Lung (tissue), 12 donors: Measurements from ENCODE around the gene RADIL. TPM values are rescaled to one million over a fixed set of nuclear protein-coding genes. Genes with fewer than 3 reads are reported as not detected.

Experiments
- ATAC-seq: fragments of 200-7000 bp; cut with Tn5 transposase; one replicate; pipeline ENCODE4 v1.9.1; 2020; ENCODE audit warnings: moderate number of reproducible peaks; ENCODE audit not compliant: insufficient read depth, low FRiP score
- DNase-seq, 3 donors: peaks; one replicate each; pipeline ENCODE4 v3.0.0-alpha.2; 2013 to 2017
- H3K27ac ChIP-seq, 2 donors: one replicate each; pipeline ENCODE4 v1.5.1; 2013; ENCODE audit warnings: mild to moderate bottlenecking in 2 of 2, moderate library complexity in 2 of 2, control low read depth in 1 of 2, inconsistent platforms in 1 of 2, low read depth in 1 of 2, low read length in 1 of 2
- H3K27me3 ChIP-seq, 3 donors: one replicate each; pipeline ENCODE4 v1.5.1; 2013; ENCODE audit warnings: low read length in 2 of 3; ENCODE audit not compliant: control insufficient read depth in 3 of 3, insufficient read depth in 3 of 3
- H3K36me3 ChIP-seq, 4 donors: one replicate each; pipeline ENCODE4 v1.5.1; 2013; ENCODE audit warnings: low read length in 4 of 4, mild to moderate bottlenecking in 1 of 4, moderate library complexity in 1 of 4; ENCODE audit not compliant: control insufficient read depth in 4 of 4, insufficient read depth in 4 of 4
- H3K4me1 ChIP-seq, 5 donors: one replicate each; pipeline ENCODE4 v1.5.1; 2013; ENCODE audit warnings: low read length in 5 of 5, mild to moderate bottlenecking in 2 of 5, moderate library complexity in 1 of 5; ENCODE audit not compliant: control insufficient read depth in 5 of 5, insufficient read depth in 5 of 5
- H3K4me3 ChIP-seq: one replicate; pipeline ENCODE4 v1.5.1; 2013; ENCODE audit warnings: mild to moderate bottlenecking, control low read depth, moderate library complexity
- H3K9ac ChIP-seq, 2 donors: one replicate each; pipeline ENCODE4 v1.5.1; 2013; ENCODE audit warnings: low read length in 2 of 2, control low read depth in 1 of 2; ENCODE audit not compliant: insufficient read depth in 1 of 2
- H3K9me3 ChIP-seq, 4 donors: one replicate each; pipeline ENCODE4 v1.5.1; 2013; ENCODE audit warnings: low read length in 3 of 4, mild to moderate bottlenecking in 1 of 4, moderate library complexity in 1 of 4; ENCODE audit not compliant: control insufficient read depth in 4 of 4, insufficient read depth in 3 of 4
- WGBS, 2 donors: extraction: QIAGEN DNeasy Blood & Tissue Kit; methylation state at CpG; one replicate each; pipeline ENCODE4 v1.1.7; 2013; 5-methylcytosine and 5-hydroxymethylcytosine counted together
- polyA plus RNA-seq, 2 donors: library from polyadenylated mRNA; stranded (reverse); fragments of 200-250 nt; gene quantifications; one replicate each; pipeline ENCODE4 v1.2.1, GENCODE V29; 2013
- total RNA-seq, 2 donors: library from RNA; depleted of rRNA in 1 of 2; stranded (reverse); fragments of >200 nt in 1 of 2; gene quantifications; one replicate each; pipeline ENCODE4 v1.2.1, GENCODE V29; 2014 to 2021
- TF ChIP-seq, protein P1 (sequence below): IDR thresholded peaks from 2 replicates; pipeline ENCODE4 v1.5.1; 2012; ENCODE audit warnings: mild to moderate bottlenecking; ENCODE audit errors: control extremely low read depth, extremely low read depth
- donor health status: control.
- donor health status: control.
- donor health status: Bipolar disorder and iron deficiency.
- donor health status: healthy.
- donor health status: DM: yes; HTN: yes; CAD: no.

Gene RADIL
- total and polyA plus RNA-seq, 4 donors, result 3.7 to 9.3 (median 6.3) TPM

DNA sequence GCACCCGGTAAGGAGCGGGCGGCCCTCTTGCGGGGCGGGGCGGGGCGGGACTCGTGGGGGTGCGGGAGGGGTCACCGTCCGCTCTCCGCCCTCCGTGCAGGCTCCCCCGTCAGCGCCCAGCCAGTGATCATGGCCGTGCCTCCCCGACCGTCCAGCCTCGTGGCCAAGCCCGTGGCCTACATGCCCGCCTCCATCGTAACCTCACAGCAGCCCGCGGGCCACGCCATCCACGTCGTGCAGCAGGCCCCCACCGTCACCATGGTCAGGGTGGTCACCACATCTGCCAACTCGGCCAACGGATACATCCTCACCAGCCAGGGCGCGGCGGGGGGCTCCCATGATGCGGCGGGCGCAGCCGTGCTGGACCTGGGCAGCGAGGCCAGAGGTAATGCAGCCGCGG lies 124.3 kb downstream of the RADIL start:
- Histone ChIP-seq H3K4me3 (no peak overlapping the region), H3K27me3 (no peaks in the 10 kb centered on the region), H3K9ac (no peak overlapping the region), H3K9me3 (no peaks in the 10 kb centered on the region), H3K36me3 (peaks cover 12 to 76% (median 42%) of the 10 kb centered on the region in 4 donors), H3K27ac (no peak overlapping the region), H3K4me1 (no peaks in the 10 kb centered on the region)
- WGBS, 2 donors, result 97% methylated on average over 38 to 40 of the region's 40 CpGs
- DNase-seq (no peak), ATAC-seq (no peak)
- TF ChIP-seq, protein P1, sequence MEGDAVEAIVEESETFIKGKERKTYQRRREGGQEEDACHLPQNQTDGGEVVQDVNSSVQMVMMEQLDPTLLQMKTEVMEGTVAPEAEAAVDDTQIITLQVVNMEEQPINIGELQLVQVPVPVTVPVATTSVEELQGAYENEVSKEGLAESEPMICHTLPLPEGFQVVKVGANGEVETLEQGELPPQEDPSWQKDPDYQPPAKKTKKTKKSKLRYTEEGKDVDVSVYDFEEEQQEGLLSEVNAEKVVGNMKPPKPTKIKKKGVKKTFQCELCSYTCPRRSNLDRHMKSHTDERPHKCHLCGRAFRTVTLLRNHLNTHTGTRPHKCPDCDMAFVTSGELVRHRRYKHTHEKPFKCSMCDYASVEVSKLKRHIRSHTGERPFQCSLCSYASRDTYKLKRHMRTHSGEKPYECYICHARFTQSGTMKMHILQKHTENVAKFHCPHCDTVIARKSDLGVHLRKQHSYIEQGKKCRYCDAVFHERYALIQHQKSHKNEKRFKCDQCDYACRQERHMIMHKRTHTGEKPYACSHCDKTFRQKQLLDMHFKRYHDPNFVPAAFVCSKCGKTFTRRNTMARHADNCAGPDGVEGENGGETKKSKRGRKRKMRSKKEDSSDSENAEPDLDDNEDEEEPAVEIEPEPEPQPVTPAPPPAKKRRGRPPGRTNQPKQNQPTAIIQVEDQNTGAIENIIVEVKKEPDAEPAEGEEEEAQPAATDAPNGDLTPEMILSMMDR, result no peak

DNA sequence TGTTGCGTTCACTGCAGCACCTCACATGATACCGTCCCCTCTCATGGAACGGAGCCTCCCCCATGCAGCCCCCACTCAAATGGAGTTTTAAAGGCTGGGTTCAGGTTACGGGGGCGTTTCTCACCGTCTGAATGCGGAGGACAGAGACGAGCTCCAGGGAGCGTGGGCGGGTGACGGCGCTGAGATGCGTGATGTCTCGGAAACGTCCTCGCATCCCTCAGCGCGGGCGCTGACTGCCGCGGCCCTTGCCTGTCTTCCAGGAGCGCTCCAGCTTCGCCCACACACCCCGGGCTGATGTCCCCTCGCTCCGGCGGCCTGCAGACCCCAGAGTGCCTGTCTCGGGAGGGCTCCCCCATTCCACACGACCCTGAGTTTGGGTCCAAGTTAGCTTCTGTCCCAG lies 124.7 kb downstream of the RADIL start:
- WGBS, 2 donors, result 96 to 98% methylated on average over 29 of the region's 29 CpGs
- ATAC-seq, result no peak
- Histone ChIP-seq H3K27ac (no peak overlapping the region), H3K27me3 (no peaks in the 10 kb centered on the region), H3K9ac (no peak overlapping the region), H3K4me1 (peaks cover 0 to under 1% (median 0%) of the 10 kb centered on the region in 5 donors), H3K4me3 (no peak overlapping the region), H3K36me3 (peaks cover 12 to 72% (median 39%) of the 10 kb centered on the region in 4 donors), H3K9me3 (no peaks in the 10 kb centered on the region)
- TF ChIP-seq, protein P1, result no peak
- DNase-seq, result no peak

GRCh38 chr7:4758111-4758510 lies 125.4 kb downstream of the RADIL start:
- H3K27ac ChIP-seq, result no peak overlapping the region
- TF ChIP-seq, protein P1, result no peak
- ATAC-seq, result no peak
- 94 to 96% methylated on average over 19 of the region's 19 CpGs for WGBS, 2 donors
- peaks cover 0 to 3% (median 0%) of the 10 kb centered on the region in 5 donors for H3K4me1 ChIP-seq
- DNase-seq, result no peak
- H3K9me3 ChIP-seq, result no peaks in the 10 kb centered on the region
- H3K9ac ChIP-seq, result no peak overlapping the region
- no peak overlapping the region for H3K4me3 ChIP-seq
- no peaks in the 10 kb centered on the region for H3K27me3 ChIP-seq
- H3K36me3 ChIP-seq, result peaks cover 12 to 65% (median 34%) of the 10 kb centered on the region in 4 donors

DNA sequence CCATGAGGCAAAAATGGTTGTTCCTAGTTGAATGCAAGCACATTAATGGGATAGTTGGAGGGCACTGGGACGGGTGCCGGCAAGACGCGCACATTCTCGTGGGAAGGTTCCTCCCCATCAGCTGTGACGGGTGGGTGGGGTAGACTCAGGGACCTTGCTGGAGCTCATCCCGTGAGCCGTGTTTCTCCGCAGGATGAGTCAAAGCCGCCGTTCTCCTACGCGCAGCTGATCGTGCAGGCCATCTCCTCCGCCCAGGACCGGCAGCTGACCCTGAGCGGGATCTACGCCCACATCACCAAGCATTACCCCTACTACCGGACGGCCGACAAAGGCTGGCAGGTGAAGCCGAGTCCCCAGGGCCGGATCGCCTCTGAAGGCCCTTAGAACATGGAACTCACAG lies 128.5 kb downstream of the RADIL start:
- no peak overlapping the region for H3K27ac ChIP-seq
- H3K9me3 ChIP-seq, result no peaks in the 10 kb centered on the region
- H3K4me3 ChIP-seq, result no peak overlapping the region
- no peak overlapping the region for H3K9ac ChIP-seq
- peaks cover 0 to 5% (median 0%) of the 10 kb centered on the region in 5 donors for H3K4me1 ChIP-seq
- DNase-seq (no peak), ATAC-seq (no peak)
- no peaks in the 10 kb centered on the region for H3K27me3 ChIP-seq
- WGBS, 2 donors, result 96 to 99% methylated on average over 24 of the region's 24 CpGs
- TF ChIP-seq, protein P1, result no peak
- peaks cover 6 to 44% (median 24%) of the 10 kb centered on the region in 4 donors for H3K36me3 ChIP-seq
